A673 (cell line): ENCODE results near the gene LRRC46. TPM values are rescaled to one million over a fixed set of nuclear protein-coding genes. Genes with fewer than 3 reads are reported as not detected.

ENCODE experiments used
- Bru-seq: library from RNA; stranded (reverse); fragments of 400-500 nt; gene quantifications from one replicate; lab custom pipeline; 2021; lab: Mats Ljungman, UMichigan
- BruChase-seq, 2 experiments: library from RNA; stranded (reverse); fragments of 400-500 nt; gene quantifications; one replicate each; lab custom pipeline; 2021; lab: Mats Ljungman, UMichigan
- BruUV-seq: library from RNA; stranded (reverse); fragments of 400-500 nt; replicated peaks from 2 replicates; lab custom pipeline; 2021; lab: Mats Ljungman, UMichigan
- CTCF ChIA-PET: fragments of 300-600 bp; sonication (Branson Sonifier 250); formaldehyde crosslinking; loops from one replicate; lab custom pipeline; 2022; ENCODE audit warnings: antibody characterized with exemption; lab: Charles Lee
- POLR2A ChIA-PET: fragments of 300-600 bp; sonication (Branson Sonifier 250); formaldehyde crosslinking; loops from one replicate; lab custom pipeline; 2022; ENCODE audit warnings: antibody characterized with exemption; ENCODE audit not compliant: low non-redundant PET; lab: Charles Lee
- DNase-seq: peaks from one replicate; pipeline ENCODE4 v3.0.0-alpha.2; 2015; ENCODE audit warnings: low spot score
- H3K27ac ChIP-seq: fragments of 200-600 bp; sonication (generic); 2 replicates; pipeline ENCODE4 v1.5.1; 2016; ENCODE audit warnings: mixed run types, low read depth, mild to moderate bottlenecking, mixed read lengths, antibody characterized with exemption, low read length; ENCODE audit not compliant: poor library complexity, severe bottlenecking
- H3K27me3 ChIP-seq: fragments of 200-600 bp; sonication (generic); replicated peaks from 2 replicates; pipeline ENCODE4 v1.6.1; 2017; ENCODE audit warnings: mixed run types, low read depth, mild to moderate bottlenecking, mixed read lengths, antibody characterized with exemption, low read length; ENCODE audit not compliant: insufficient read depth, poor library complexity
- H3K36me3 ChIP-seq: fragments of 200-600 bp; sonication (generic); 2 replicates; pipeline ENCODE4 v1.6.1; 2016; ENCODE audit warnings: mixed run types, mild to moderate bottlenecking, mixed read lengths, antibody characterized with exemption, low read length; ENCODE audit not compliant: insufficient read depth, poor library complexity, severe bottlenecking
- H3K4me1 ChIP-seq: fragments of 200-600 bp; sonication (generic); 2 replicates; pipeline ENCODE4 v1.6.1; 2017; ENCODE audit warnings: mixed run types, mild to moderate bottlenecking, mixed read lengths, antibody characterized with exemption, low read length; ENCODE audit not compliant: insufficient read depth, poor library complexity, severe bottlenecking
- H3K4me3 ChIP-seq: fragments of 200-600 bp; sonication (generic); 2 replicates; pipeline ENCODE4 v1.5.1; 2016; ENCODE audit warnings: low read depth, mixed run types, mild to moderate bottlenecking, mixed read lengths, low read length; ENCODE audit not compliant: poor library complexity, severe bottlenecking
- H3K9me3 ChIP-seq: fragments of 200-600 bp; sonication (generic); 2 replicates; pipeline ENCODE4 v1.6.1; 2016; ENCODE audit warnings: mixed run types, low read depth, mild to moderate bottlenecking, mixed read lengths, antibody characterized with exemption, low read length; ENCODE audit not compliant: poor library complexity, severe bottlenecking
- CTCF ChIP-seq: fragments of 300-800, 200-600 bp; sonication (generic); conservative IDR thresholded peaks from 2 replicates; pipeline ENCODE4 v1.5.1; 2017; ENCODE audit warnings: low read depth, mild to moderate bottlenecking, antibody characterized with exemption, low read length, moderate library complexity, mixed read lengths
- EZH2 ChIP-seq: fragments of 200-600 bp; sonication (generic); IDR thresholded peaks from 2 replicates; pipeline ENCODE4 v1.6.1; 2017; ENCODE audit warnings: borderline replicate concordance, low read depth, mild to moderate bottlenecking, mixed read lengths, antibody characterized with exemption, low read length; ENCODE audit not compliant: poor library complexity, severe bottlenecking
- intact Hi-C: fragments of 100-400 bp; cut with micrococcal nuclease; formaldehyde crosslinking; loops from one replicate; pipeline ENCODE4 v1.10.0; 2022; ENCODE audit not compliant: unreplicated experiment
- long read RNA-seq: library from polyadenylated mRNA; stranded (forward); transcript quantifications from one replicate; pipeline ENCODE4 v2.0.0, GENCODE V29; 2022
- total RNA-seq: library from RNA; stranded (reverse); gene quantifications from 2 replicates; pipeline ENCODE4 v1.2.3, GENCODE V29; 2021

The LRRC46 gene
- total RNA-seq (1.1 and 1.3 TPM in 2 replicates), Bru-seq, nascent RNA (percentile 21 among the genes with signal in this experiment), BruChase-seq, experiment 1, labeled RNA remaining after a 2-hour chase (percentile 18 among the genes with signal in this experiment), BruChase-seq, experiment 2, labeled RNA remaining after a 6-hour chase (percentile 21 among the genes with signal in this experiment)
- long read RNA-seq, partial matches to known transcripts: 0 of 2 reads
- long read RNA-seq, other reads (novel, unspliced or antisense): 0 of 2 reads

DNA sequence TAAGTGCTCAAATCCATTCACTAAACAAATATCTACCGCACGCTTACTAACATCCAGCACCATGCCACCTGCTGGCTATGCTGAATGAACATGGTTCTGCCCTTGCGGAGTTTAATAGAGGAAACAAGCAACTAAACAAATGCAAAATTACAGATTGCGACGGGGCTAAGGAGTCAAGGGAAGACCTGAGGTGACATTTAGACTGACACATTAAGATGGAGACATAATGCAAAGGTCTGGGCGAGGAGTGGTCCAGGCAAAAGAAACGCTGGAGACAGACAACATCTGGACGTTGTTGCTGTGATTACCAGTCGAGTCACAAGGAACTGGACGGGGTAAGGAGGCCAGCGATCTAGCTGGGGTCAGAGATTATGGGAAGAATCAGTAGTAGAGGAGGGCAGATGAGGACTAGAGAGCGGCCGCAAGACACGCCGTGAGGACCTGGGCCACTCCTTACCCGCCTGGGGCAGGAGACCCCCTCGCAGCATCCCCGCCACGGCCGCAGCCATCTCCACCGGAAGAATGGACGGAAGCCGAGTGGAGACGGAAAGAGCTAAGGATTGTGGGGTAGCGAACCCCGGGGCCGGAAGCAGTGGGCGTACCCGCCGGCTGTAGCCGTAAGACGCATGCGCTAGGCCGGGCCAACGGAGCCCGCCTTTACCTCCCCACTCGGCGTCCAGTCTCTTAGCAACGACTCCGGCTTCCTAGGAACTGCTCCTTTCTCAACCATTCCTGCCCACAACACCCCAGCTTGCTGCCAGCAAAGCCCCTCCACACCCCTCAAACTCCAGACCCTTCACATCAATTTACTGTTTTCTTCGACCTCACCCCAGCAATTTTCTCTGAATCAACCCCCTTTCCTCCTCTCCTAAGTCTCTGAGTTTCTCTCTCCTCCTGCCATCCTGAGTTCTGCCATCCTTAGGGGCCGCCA lies at the start of gene LRRC46, which contains the start of gene MRPL10:
TSS of gene LRRC46 (plus strand) at position 668 of the 931 bp plus-strand sequence. CDS start 320 bp downstream, outside the sequence.
TSS of gene MRPL10 (minus strand) at position 539 of the 931 bp plus-strand sequence. CDS start at position 509, 30 bp downstream.
- intact Hi-C loops: no loop called here
- TSS peak; percentile 87 for BruUV-seq
- ChIA-PET POLR2A (interaction anchor here (0.6 kb wide), 1 partner anchor 336 kb away, joined by 6 read pairs; no protein-coding TSS in a partner anchor), CTCF (interaction anchor here (0.7 kb wide), 1 partner anchor 98 kb away, joined by 3 read pairs; no protein-coding TSS in a partner anchor)
- Histone ChIP-seq H3K27me3 (no peaks in the 10 kb centered on the region), H3K9me3 (no peaks in the 10 kb centered on the region), H3K4me3 (peak within 1 kb of the TSS; percentile 72), H3K36me3 (peaks cover 8% of the 10 kb centered on the region), H3K27ac (peak within 1 kb of the TSS; percentile 68), H3K4me1 (peaks cover 7% of the 10 kb centered on the region)
- peak; percentile 32; the same call in 1 of the 2 replicates for TF ChIP-seq CTCF
- TF ChIP-seq EZH2: no peak
- DNase-seq: peak; percentile 90

DNA sequence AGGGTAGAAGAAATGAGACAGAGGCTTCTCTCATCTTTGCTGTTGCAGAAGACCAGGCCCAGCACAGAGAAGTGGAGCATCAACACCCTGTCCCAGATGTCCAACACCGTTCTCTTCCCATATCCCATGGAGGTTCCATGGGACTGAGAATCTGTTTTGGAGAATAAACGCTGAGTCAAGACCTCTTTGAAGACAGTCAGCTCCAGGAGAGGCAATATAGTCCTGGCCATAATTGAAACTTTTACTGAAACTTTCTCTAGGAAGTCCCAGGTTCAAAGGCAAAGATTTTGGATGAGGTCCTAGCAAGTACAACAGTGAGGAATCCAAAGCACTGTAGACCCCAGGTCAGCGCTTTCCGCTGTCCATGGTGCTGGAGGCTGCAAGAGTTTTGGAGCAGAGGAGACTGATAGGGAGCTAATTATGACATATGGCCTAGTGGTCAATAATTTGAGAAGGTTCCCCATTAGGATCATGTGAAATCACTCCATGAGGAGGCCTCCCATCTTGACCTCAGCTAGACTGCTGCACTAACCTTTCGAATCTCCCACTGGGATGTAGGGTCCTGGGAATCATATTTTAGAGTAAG lies 45.8 kb upstream of the LRRC46 start:
- POLR2A ChIA-PET: no interaction called here
- intact Hi-C loops: no loop called here
- peaks cover 22% of the 10 kb centered on the region for H3K27me3 ChIP-seq

More for the DNA sequence above, 45.8 kb upstream of the LRRC46 start:
- DNase-seq: peak; percentile 48
- CTCF ChIA-PET: no interaction called here
- BruUV-seq: no TSS peak
- Histone ChIP-seq H3K9me3 (no peaks in the 10 kb centered on the region), H3K4me1 (no peaks in the 10 kb centered on the region), H3K4me3 (no peak overlapping the region), H3K36me3 (no peaks in the 10 kb centered on the region), H3K27ac (no peak overlapping the region)
- TF ChIP-seq CTCF (no peak), EZH2 (no peak)
